Ovary (tissue), 3 donors: ENCODE measurements around the gene PON3.
"Not testable (repeated sequence)": the region's sequence is repeated elsewhere in the genome, so short reads cannot be mapped to it uniquely, and the experiment has no call there.

Experiments used
- EP300 ChIP-seq: sonication (generic); formaldehyde crosslinking; IDR thresholded peaks from one replicate; pipeline ENCODE4 v1.6.1; 2017; ENCODE audit warnings: antibody characterized with exemption
- TF ChIP-seq, protein P1 (sequence below), 3 donors: fragments of 450-650 bp in 2 of 3; fragments of 200-600 bp in 1 of 3; IDR thresholded peaks; one replicate each; pipeline versions ENCODE4 v1.5.1 to v1.8.0; 2016 to 2022; ENCODE audit warnings: antibody characterized with exemption in 3 of 3, mild to moderate bottlenecking in 1 of 3
- donor health status: DM: no; HTN: no; CAD: no.

DNA sequence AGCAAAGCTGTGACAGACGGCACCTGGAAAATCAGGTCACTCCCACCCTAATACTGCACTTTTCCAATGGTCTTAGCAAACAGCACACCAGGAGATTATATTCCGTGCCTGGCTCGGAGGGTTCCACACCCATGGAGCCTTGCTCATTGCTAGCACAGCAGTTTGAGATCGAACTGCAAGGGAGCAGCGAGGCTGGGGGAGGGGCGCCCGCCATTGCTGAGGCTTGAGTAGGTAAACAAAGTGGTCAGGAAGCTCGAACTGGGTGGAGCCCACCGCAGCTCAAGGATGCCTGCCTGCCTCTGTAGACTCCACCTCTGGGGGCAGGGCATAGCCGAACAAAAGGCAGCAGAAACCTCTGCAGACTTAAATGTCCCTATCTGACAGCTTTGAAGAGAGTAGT, 16.7 kb downstream of the PON3 start:
- TF ChIP-seq, protein P1, sequence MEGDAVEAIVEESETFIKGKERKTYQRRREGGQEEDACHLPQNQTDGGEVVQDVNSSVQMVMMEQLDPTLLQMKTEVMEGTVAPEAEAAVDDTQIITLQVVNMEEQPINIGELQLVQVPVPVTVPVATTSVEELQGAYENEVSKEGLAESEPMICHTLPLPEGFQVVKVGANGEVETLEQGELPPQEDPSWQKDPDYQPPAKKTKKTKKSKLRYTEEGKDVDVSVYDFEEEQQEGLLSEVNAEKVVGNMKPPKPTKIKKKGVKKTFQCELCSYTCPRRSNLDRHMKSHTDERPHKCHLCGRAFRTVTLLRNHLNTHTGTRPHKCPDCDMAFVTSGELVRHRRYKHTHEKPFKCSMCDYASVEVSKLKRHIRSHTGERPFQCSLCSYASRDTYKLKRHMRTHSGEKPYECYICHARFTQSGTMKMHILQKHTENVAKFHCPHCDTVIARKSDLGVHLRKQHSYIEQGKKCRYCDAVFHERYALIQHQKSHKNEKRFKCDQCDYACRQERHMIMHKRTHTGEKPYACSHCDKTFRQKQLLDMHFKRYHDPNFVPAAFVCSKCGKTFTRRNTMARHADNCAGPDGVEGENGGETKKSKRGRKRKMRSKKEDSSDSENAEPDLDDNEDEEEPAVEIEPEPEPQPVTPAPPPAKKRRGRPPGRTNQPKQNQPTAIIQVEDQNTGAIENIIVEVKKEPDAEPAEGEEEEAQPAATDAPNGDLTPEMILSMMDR (IDR thresholded peaks at IDR 0.05): not testable (repeated sequence)
- not testable (repeated sequence) for TF ChIP-seq EP300
